Measurements from ENCODE around the gene BANF1. TPM values are rescaled to one million over a fixed set of nuclear protein-coding genes. Genes with fewer than 3 reads are reported as not detected.
"Not testable (repeated sequence)": the region's sequence is repeated elsewhere in the genome, so short reads cannot be mapped to it uniquely, and the experiment has no call there.

BANF1 gene
- polyA plus RNA-seq, 3 donors = 263 to 275 (median 271) TPM

- no peak for DNase-seq (ENCODE audit: low read depth in 3 of 3, low spot score in 2 of 3)
Observed at GRCh38 chr11:66008468-66009101, 6.3 kb downstream of the BANF1 start.

- DNase-seq (ENCODE audit: low read depth in 3 of 3, low spot score in 2 of 3) = not testable (repeated sequence)
Observed at GRCh38 chr11:66010036-66010435, 7.7 kb downstream of the BANF1 start.

GRCh38 chr11:66011239-66011784 is 9.0 kb downstream of the BANF1 start:
- no peak for DNase-seq (ENCODE audit: low read depth in 3 of 3, low spot score in 2 of 3)

- no peak for DNase-seq (ENCODE audit: low read depth in 3 of 3, low spot score in 2 of 3)
Observed at GRCh38 chr11:66011785-66012303, 9.5 kb downstream of the BANF1 start, which contains the start of gene CST6. Gene CST6 (plus strand): TSS chr11:66012008. CDS start chr11:66012045, 37 bp downstream.

GRCh38 chr11:66012371-66012945 is 10.2 kb downstream of the BANF1 start:
- no peak for DNase-seq (ENCODE audit: low read depth in 3 of 3, low spot score in 2 of 3)

GRCh38 chr11:66012946-66013761 is 10.9 kb downstream of the BANF1 start:
- DNase-seq (ENCODE audit: low read depth in 3 of 3, low spot score in 2 of 3) = no peak

GRCh38 chr11:66013762-66014100 is 11.4 kb downstream of the BANF1 start:
- DNase-seq (ENCODE audit: low read depth in 3 of 3, low spot score in 2 of 3) = no peak

GRCh38 chr11:66014804-66015453 is 12.6 kb downstream of the BANF1 start:
- no peak for DNase-seq (ENCODE audit: low read depth in 3 of 3, low spot score in 2 of 3)

- DNase-seq (ENCODE audit: low read depth in 3 of 3, low spot score in 2 of 3) = no peak
Observed at GRCh38 chr11:66015454-66015881, 13.2 kb downstream of the BANF1 start.

GRCh38 chr11:66015936-66016792 is 13.9 kb downstream of the BANF1 start:
- DNase-seq (ENCODE audit: low read depth in 3 of 3, low spot score in 2 of 3) = no peak

GRCh38 chr11:66016793-66017177 is 14.5 kb downstream of the BANF1 start:
- DNase-seq (ENCODE audit: low read depth in 3 of 3, low spot score in 2 of 3) = no peak

- DNase-seq (ENCODE audit: low read depth in 3 of 3, low spot score in 2 of 3) = no peak
Observed at GRCh38 chr11:66017321-66017720, 15.0 kb downstream of the BANF1 start.

- DNase-seq (ENCODE audit: low read depth in 3 of 3, low spot score in 2 of 3) = no peak
Observed at GRCh38 chr11:66020212-66020611, 17.9 kb downstream of the BANF1 start.

- DNase-seq (ENCODE audit: low read depth in 3 of 3, low spot score in 2 of 3) = no peak
Observed at GRCh38 chr11:66020618-66021357, 18.5 kb downstream of the BANF1 start.

- peak in 2 of 3 donors; percentile 21 to 29 for DNase-seq (ENCODE audit: low read depth in 3 of 3, low spot score in 2 of 3)
Observed at GRCh38 chr11:66022401-66023185, 20.3 kb downstream of the BANF1 start.

GRCh38 chr11:66023186-66023440 is 20.8 kb downstream of the BANF1 start:
- DNase-seq (ENCODE audit: low read depth in 3 of 3, low spot score in 2 of 3) = not testable (repeated sequence)

- DNase-seq (ENCODE audit: low read depth in 3 of 3, low spot score in 2 of 3) = no peak
Observed at GRCh38 chr11:66026017-66026529, 23.8 kb downstream of the BANF1 start, which contains the start of gene CATSPER1. Gene CATSPER1 (minus strand): TSS chr11:66026479. CDS start chr11:66026379, 100 bp downstream.
